Caco-2 (cell line): ENCODE measurements around the gene TFDP2. TPM values are rescaled to one million over a fixed set of nuclear protein-coding genes. Genes with fewer than 3 reads are reported as not detected.

ENCODE experiments used
- BruUV-seq: library from RNA; stranded (reverse); fragments of 400-500 nt; replicated peaks from 2 replicates; lab custom pipeline; 2021; lab: Mats Ljungman, UMichigan
- CTCF ChIA-PET: fragments of 300-600 bp; sonication (Branson Sonifier 250); formaldehyde crosslinking; loops from one replicate; lab custom pipeline; 2022; ENCODE audit warnings: antibody characterized with exemption; lab: Charles Lee
- POLR2A ChIA-PET: fragments of 300-600 bp; sonication (Branson Sonifier 250); formaldehyde crosslinking; loops from one replicate; lab custom pipeline; 2022; ENCODE audit warnings: antibody characterized with exemption; lab: Charles Lee
- DNase-seq, 2 experiments: peaks; one replicate each; pipeline versions ENCODE4 v3.0.0 to v3.0.0-alpha.2; 2020 to 2022
- H3K27me3 ChIP-seq: replicated peaks from 2 replicates; pipeline ENCODE4 v1.6.0; 2011; ENCODE audit warnings: low read length; ENCODE audit not compliant: control insufficient read depth, insufficient read depth
- H3K36me3 ChIP-seq: 2 replicates; pipeline ENCODE4 v1.5.1; 2011; ENCODE audit warnings: low read length; ENCODE audit not compliant: control insufficient read depth, insufficient read depth
- H3K4me1 ChIP-seq: fragments of 250-450 bp; sonication (Bioruptor Pico); 2 replicates; pipeline ENCODE4 v1.5.1; 2020; ENCODE audit warnings: mild to moderate bottlenecking
- H3K4me3 ChIP-seq: 2 replicates; pipeline ENCODE4 v1.5.1; 2011; ENCODE audit warnings: low read depth, mild to moderate bottlenecking, control low read depth, low read length
- H3K9me3 ChIP-seq: fragments of 250-450 bp; sonication (Bioruptor Pico); 2 replicates; pipeline ENCODE4 v1.5.1; 2020; ENCODE audit warnings: mild to moderate bottlenecking, moderate library complexity
- H3K27ac Mint-ChIP-seq: one replicate; pipeline ENCODE4 v1.8.0; 2022; ENCODE audit warnings: mixed read lengths; ENCODE audit not compliant: unreplicated experiment
- H3K27me3 Mint-ChIP-seq: one replicate; pipeline ENCODE4 v1.8.0; 2022; ENCODE audit warnings: mixed read lengths; ENCODE audit not compliant: insufficient read depth, unreplicated experiment
- H3K36me3 Mint-ChIP-seq: one replicate; pipeline ENCODE4 v1.8.0; 2022; ENCODE audit warnings: mild to moderate bottlenecking, mixed read lengths; ENCODE audit not compliant: insufficient read depth, unreplicated experiment
- H3K4me1 Mint-ChIP-seq: one replicate; pipeline ENCODE4 v1.8.0; 2022; ENCODE audit warnings: low read depth, mixed read lengths; ENCODE audit not compliant: unreplicated experiment
- H3K4me3 Mint-ChIP-seq: one replicate; pipeline ENCODE4 v1.8.0; 2022; ENCODE audit warnings: mild to moderate bottlenecking, moderate library complexity, mixed read lengths; ENCODE audit not compliant: unreplicated experiment
- H3K9me3 Mint-ChIP-seq: one replicate; pipeline ENCODE4 v1.8.0; 2022; ENCODE audit warnings: mixed read lengths; ENCODE audit not compliant: unreplicated experiment
- CTCF ChIP-seq, 2 experiments: fragments of 200-600 bp in 1 of 2; IDR thresholded peaks; 1 replicate in 1 of 2; 2 replicates in 1 of 2; pipeline versions ENCODE4 v1.5.1 to v1.8.0; 2011 to 2022; ENCODE audit warnings: antibody characterized with exemption in 1 of 2, control low read depth in 1 of 2, inconsistent platforms in 1 of 2, low read depth in 1 of 2, low read length in 1 of 2, mild to moderate bottlenecking in 1 of 2, moderate library complexity in 1 of 2; ENCODE audit not compliant: insufficient read depth in 1 of 2, severe bottlenecking in 1 of 2, unreplicated experiment in 1 of 2
- intact Hi-C: fragments of 100-400 bp; cut with micrococcal nuclease; formaldehyde crosslinking; loops from one replicate; pipeline ENCODE4 v1.10.0; 2022; ENCODE audit not compliant: unreplicated experiment
- total RNA-seq: library from RNA; stranded (reverse); gene quantifications from 2 replicates; pipeline ENCODE4 v1.2.3, GENCODE V29; 2022

TFDP2 gene
- total RNA-seq, 1 experiment from 2014 or later, result 38.6 TPM

DNA sequence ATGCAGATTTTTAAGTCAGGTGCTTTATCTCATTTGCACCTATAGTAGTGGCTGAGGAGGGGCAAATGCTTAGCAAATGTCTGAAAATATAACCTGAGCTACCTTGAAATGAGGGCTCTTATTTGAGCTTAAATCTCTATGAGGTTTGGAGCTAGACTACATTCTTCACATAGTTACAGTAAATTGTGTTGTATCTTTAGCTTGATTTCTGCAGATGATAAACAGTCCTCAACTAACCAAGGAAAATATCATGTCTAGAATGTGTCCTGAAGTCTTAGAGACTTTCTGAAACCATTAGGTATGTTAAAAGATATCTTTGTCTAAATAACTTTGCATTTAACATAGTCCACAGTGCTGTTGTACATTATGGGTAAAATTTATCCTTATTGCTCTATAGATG, 145.3 kb downstream of the TFDP2 start:
- Mint-ChIP-seq H3K36me3 (no peaks in the 10 kb centered on the region), H3K9me3 (no peaks in the 10 kb centered on the region), H3K4me1 (no peaks in the 10 kb centered on the region), H3K4me3 (no peak overlapping the region), H3K27ac (no peak overlapping the region), H3K27me3 (no peaks in the 10 kb centered on the region)
- H3K36me3 ChIP-seq, result no peaks in the 10 kb centered on the region
- TF ChIP-seq CTCF (IDR thresholded peaks at IDR 0.05; ENCODE audit: insufficient read depth in 1 of 2, low read depth in 1 of 2, low read length in 1 of 2, severe bottlenecking in 1 of 2, unreplicated experiment in 1 of 2), result no peak
- BruUV-seq, result no TSS peak
- H3K4me3 ChIP-seq, result no peak overlapping the region
- ChIA-PET POLR2A (no interaction called here), CTCF (no interaction called here)
- no peaks in the 10 kb centered on the region for H3K9me3 ChIP-seq
- no peaks in the 10 kb centered on the region for H3K27me3 ChIP-seq
- no peak for DNase-seq
- no peaks in the 10 kb centered on the region for H3K4me1 ChIP-seq
- intact Hi-C loops, result no loop called here

- CTCF ChIA-PET, result no interaction called here
- no peak for TF ChIP-seq CTCF (IDR thresholded peaks at IDR 0.05; ENCODE audit: insufficient read depth in 1 of 2, low read depth in 1 of 2, low read length in 1 of 2, severe bottlenecking in 1 of 2, unreplicated experiment in 1 of 2)
- no TSS peak for BruUV-seq
Observed at GRCh38 chr3:142003291-142003690, 146.1 kb downstream of the TFDP2 start.

DNA sequence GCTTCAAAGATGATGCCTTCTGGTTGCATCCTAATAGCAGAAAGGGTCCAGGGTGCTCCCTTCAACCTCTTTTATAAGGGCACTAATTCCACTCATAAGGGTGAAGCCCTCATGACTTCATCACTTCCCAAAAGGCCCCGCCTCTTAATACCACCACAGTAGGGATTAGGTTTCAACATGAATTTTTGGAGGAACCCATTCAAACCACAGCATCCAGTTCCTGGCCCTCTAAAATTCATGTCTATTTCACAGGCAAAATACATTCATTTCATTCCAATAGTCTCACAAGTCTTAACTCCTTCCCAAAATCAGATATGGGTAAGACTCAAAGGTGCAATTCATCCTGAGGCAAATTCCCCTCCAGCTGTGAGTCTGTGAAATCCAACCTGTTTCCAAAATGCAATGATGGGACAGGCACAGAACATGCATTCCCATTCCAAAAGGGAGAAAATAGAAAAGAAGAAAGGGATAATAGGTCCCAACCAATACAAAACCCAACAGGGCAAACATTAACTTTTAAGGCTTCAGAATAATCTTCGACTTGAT, 148.9 kb downstream of the TFDP2 start:
- Histone ChIP-seq H3K9me3 (no peaks in the 10 kb centered on the region), H3K27me3 (no peaks in the 10 kb centered on the region), H3K4me1 (no peaks in the 10 kb centered on the region), H3K36me3 (no peaks in the 10 kb centered on the region), H3K4me3 (no peak overlapping the region)
- no TSS peak for BruUV-seq
- Mint-ChIP-seq H3K4me3 (no peak overlapping the region), H3K27ac (no peak overlapping the region), H3K4me1 (no peaks in the 10 kb centered on the region), H3K9me3 (no peaks in the 10 kb centered on the region), H3K36me3 (no peaks in the 10 kb centered on the region), H3K27me3 (no peaks in the 10 kb centered on the region)
- TF ChIP-seq CTCF (IDR thresholded peaks at IDR 0.05; ENCODE audit: insufficient read depth in 1 of 2, low read depth in 1 of 2, low read length in 1 of 2, severe bottlenecking in 1 of 2, unreplicated experiment in 1 of 2), result no peak
- ChIA-PET CTCF (no interaction called here), POLR2A (no interaction called here)
- DNase-seq, result no peak
- intact Hi-C loops, result no loop called here

More at GRCh38 chr3:142003291-142003690, 146.1 kb downstream of the TFDP2 start:
- POLR2A ChIA-PET, result no interaction called here
- H3K9me3 Mint-ChIP-seq, result no peaks in the 10 kb centered on the region
- no peak overlapping the region for H3K4me3 ChIP-seq
- no peaks in the 10 kb centered on the region for H3K36me3 Mint-ChIP-seq
- H3K4me1 Mint-ChIP-seq, result no peaks in the 10 kb centered on the region
- no peak overlapping the region for H3K4me3 Mint-ChIP-seq
- H3K27ac Mint-ChIP-seq, result no peak overlapping the region
- H3K27me3 Mint-ChIP-seq, result no peaks in the 10 kb centered on the region
- H3K4me1 ChIP-seq, result no peaks in the 10 kb centered on the region
- DNase-seq, result no peak
- no peaks in the 10 kb centered on the region for H3K27me3 ChIP-seq
- intact Hi-C loops, result no loop called here
- H3K9me3 ChIP-seq, result no peaks in the 10 kb centered on the region
- H3K36me3 ChIP-seq, result no peaks in the 10 kb centered on the region
